ENCODE data around the gene KLHL30. TPM values are rescaled to one million over a fixed set of nuclear protein-coding genes. Genes with fewer than 3 reads are reported as not detected.
A peak's percentile ranks its signal among the peaks of the same experiment; 100 is the strongest.

KLHL30 gene
- total RNA-seq, 1 experiment from 2014 or later = 0.61 TPM

DNA sequence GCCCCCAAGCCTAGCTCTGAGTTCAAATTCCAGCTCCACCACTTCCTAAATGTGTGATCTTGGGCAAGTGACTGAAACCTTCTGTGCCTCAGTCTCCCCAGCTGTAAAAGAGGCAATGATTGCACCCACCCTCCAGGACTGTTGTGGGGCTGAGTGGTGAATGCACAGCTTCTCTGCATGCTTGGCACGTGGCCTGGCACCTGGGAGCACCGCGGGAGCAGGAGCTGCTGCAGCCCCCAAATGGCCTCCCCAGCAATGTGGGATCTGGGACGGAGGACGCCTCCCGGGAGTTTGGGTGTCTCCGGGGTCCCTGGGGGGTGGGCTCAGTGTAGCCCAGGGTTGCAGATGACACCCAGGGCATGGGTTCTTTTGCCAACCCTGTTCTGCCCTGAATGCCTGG, 1.6 kb downstream of the KLHL30 start:
- DNase-seq (ENCODE audit: low read depth, low spot score) = no peak
- H3K27me3 ChIP-seq (ENCODE audit: insufficient read depth, low read length) = no peaks in the 10 kb centered on the region
- no peaks in the 10 kb centered on the region for H3K9me3 ChIP-seq (ENCODE audit: control insufficient read depth in 1 of 2, insufficient read depth in 1 of 2, low read depth in 1 of 2, low read length in 2 of 2)
- H3K27ac ChIP-seq (ENCODE audit: low read depth, low read length) = no peak overlapping the region
- TF ChIP-seq EZH2 (IDR thresholded peaks at IDR 0.05) = no peak
- TF ChIP-seq ZFX (IDR thresholded peaks at IDR 0.05) = no peak
- TF ChIP-seq SRF (IDR thresholded peaks at IDR 0.05; ENCODE audit: low read depth) = no peak
- no peak for TF ChIP-seq SIN3A (IDR thresholded peaks at IDR 0.05; ENCODE audit: low read depth)
- TF ChIP-seq, protein P1, sequence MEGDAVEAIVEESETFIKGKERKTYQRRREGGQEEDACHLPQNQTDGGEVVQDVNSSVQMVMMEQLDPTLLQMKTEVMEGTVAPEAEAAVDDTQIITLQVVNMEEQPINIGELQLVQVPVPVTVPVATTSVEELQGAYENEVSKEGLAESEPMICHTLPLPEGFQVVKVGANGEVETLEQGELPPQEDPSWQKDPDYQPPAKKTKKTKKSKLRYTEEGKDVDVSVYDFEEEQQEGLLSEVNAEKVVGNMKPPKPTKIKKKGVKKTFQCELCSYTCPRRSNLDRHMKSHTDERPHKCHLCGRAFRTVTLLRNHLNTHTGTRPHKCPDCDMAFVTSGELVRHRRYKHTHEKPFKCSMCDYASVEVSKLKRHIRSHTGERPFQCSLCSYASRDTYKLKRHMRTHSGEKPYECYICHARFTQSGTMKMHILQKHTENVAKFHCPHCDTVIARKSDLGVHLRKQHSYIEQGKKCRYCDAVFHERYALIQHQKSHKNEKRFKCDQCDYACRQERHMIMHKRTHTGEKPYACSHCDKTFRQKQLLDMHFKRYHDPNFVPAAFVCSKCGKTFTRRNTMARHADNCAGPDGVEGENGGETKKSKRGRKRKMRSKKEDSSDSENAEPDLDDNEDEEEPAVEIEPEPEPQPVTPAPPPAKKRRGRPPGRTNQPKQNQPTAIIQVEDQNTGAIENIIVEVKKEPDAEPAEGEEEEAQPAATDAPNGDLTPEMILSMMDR (IDR thresholded peaks at IDR 0.05 in 2 of 3, conservative IDR thresholded peaks at IDR 0.05 in 1 of 3; ENCODE audit: borderline replicate concordance in 1 of 3, insufficient read depth in 1 of 3, low read depth in 2 of 3, low read length in 2 of 3) = no peak
- TF ChIP-seq SP1 (IDR thresholded peaks at IDR 0.05; ENCODE audit: low read depth) = no peak
- TF ChIP-seq ELF1 (IDR thresholded peaks at IDR 0.05; ENCODE audit: borderline replicate concordance, low read depth) = no peak
- TF ChIP-seq POLR2A (IDR thresholded peaks at IDR 0.05; ENCODE audit: borderline replicate concordance, extremely low read depth, insufficient read depth, insufficient read length) = no peak
- no peak for TF ChIP-seq POLR2AphosphoS5 (IDR thresholded peaks at IDR 0.05; ENCODE audit: low read depth, low read length)
- no peak for TF ChIP-seq TCF7L2 (IDR thresholded peaks at IDR 0.05; ENCODE audit: borderline replicate concordance, extremely low read depth, insufficient read depth, insufficient read length)
- no peak for TF ChIP-seq EZH2phosphoT487 (IDR thresholded peaks at IDR 0.05; ENCODE audit: borderline replicate concordance)
- no peak for TF ChIP-seq YY1 (IDR thresholded peaks at IDR 0.05; ENCODE audit: extremely low read depth, insufficient replicate concordance, low read depth, low read length)
- no peak for ATAC-seq
- ChIA-PET RAD21 (ENCODE audit: low non-redundant PET in 1 of 2, low total read pairs in 2 of 2, uncharacterized antibody in 2 of 2, unreplicated experiment in 2 of 2) (no interaction called here), POLR2A (no interaction called here), CTCF (interaction anchor here (1.3 kb wide), 1 partner anchor 274 kb away, joined by 3 read pairs; no protein-coding TSS in a partner anchor)
- peak overlapping the region; percentile 52 for H3K4me2 ChIP-seq (ENCODE audit: low read length)
- BruUV-seq (replicated peaks) = no TSS peak
- H3K4me3 ChIP-seq (replicated peaks in 1 of 2; ENCODE audit: low read depth in 1 of 2, low read length in 2 of 2) = no peak overlapping the region; a peak in 1 of 4 replicates
- H2AFZ ChIP-seq (ENCODE audit: low read depth, low read length, poor library complexity, severe bottlenecking) = no peak overlapping the region
- intact Hi-C loops (cut with micrococcal nuclease) = no loop called here
- H3K79me2 ChIP-seq (ENCODE audit: insufficient read depth, low read length) = no peaks in the 10 kb centered on the region
- no peak overlapping the region for H3K9ac ChIP-seq (ENCODE audit: low read length)
- H3K9me2 ChIP-seq (ENCODE audit: insufficient read depth) = no peaks in the 10 kb centered on the region
- H4K20me1 ChIP-seq (ENCODE audit: insufficient read depth) = no peaks in the 10 kb centered on the region
- H3K36me3 ChIP-seq (ENCODE audit: control insufficient read depth in 1 of 2, insufficient read depth in 2 of 2, low read length in 2 of 2) = no peaks in the 10 kb centered on the region
- peaks cover 48 to 67% of the 10 kb centered on the region in 2 experiments for H3K4me1 ChIP-seq (ENCODE audit: control insufficient read depth in 1 of 2, insufficient read depth in 2 of 2, low read length in 2 of 2)
